ENCODE data around the gene MFN2. TPM values are rescaled to one million over a fixed set of nuclear protein-coding genes. Genes with fewer than 3 reads are reported as not detected.
A peak's percentile ranks its signal among the peaks of the same experiment; 100 is the strongest.
"Not testable (repeated sequence)": the region's sequence is repeated elsewhere in the genome, so short reads cannot be mapped to it uniquely, and the experiment has no call there.

The MFN2 gene
- total RNA-seq, 4 donors from 2014 or later = 176 to 282 (median 217) TPM

DNA sequence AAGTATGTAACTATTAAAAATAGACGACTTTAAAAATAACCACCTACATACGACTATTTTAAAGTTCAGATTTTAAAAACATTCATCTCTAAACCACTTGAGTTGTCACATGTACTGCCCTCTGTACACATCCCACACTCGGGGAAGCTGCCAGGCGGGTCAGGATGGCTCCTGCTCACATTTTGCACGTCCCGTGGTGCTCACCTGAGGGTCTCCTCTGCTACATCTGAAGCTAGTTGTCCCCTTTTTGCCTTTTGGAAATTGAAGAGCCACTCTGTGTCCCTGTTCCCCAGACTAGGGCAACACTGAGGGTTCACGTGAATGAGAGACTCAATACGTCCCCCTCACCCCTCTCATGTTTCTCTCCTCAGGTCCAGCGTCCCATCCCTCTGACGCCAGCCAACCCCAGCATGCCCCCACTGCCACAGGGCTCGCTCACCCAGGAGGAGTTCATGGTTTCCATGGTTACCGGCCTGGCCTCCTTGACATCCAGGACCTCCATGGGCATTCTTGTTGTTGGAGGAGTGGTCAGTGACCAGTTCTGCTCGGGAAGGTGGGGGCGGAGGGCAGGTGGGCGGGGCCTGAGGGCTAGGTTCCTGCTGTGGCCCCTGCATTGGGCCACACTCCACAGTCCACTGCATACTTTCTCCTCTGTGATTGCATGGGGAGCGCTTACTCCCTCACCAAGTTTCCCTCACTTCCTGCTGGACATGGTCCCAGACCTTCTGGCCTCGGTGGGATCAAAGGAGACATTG, 26.1 kb downstream of the MFN2 start:
- no peak overlapping the region for H3K27ac ChIP-seq
- TF ChIP-seq, protein P1, sequence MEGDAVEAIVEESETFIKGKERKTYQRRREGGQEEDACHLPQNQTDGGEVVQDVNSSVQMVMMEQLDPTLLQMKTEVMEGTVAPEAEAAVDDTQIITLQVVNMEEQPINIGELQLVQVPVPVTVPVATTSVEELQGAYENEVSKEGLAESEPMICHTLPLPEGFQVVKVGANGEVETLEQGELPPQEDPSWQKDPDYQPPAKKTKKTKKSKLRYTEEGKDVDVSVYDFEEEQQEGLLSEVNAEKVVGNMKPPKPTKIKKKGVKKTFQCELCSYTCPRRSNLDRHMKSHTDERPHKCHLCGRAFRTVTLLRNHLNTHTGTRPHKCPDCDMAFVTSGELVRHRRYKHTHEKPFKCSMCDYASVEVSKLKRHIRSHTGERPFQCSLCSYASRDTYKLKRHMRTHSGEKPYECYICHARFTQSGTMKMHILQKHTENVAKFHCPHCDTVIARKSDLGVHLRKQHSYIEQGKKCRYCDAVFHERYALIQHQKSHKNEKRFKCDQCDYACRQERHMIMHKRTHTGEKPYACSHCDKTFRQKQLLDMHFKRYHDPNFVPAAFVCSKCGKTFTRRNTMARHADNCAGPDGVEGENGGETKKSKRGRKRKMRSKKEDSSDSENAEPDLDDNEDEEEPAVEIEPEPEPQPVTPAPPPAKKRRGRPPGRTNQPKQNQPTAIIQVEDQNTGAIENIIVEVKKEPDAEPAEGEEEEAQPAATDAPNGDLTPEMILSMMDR (IDR thresholded peaks at IDR 0.05 in 4 of 5, conservative IDR thresholded peaks at IDR 0.05 in 1 of 5) = no peak
- TF ChIP-seq POLR2A (IDR thresholded peaks at IDR 0.05) = no peak

DNA sequence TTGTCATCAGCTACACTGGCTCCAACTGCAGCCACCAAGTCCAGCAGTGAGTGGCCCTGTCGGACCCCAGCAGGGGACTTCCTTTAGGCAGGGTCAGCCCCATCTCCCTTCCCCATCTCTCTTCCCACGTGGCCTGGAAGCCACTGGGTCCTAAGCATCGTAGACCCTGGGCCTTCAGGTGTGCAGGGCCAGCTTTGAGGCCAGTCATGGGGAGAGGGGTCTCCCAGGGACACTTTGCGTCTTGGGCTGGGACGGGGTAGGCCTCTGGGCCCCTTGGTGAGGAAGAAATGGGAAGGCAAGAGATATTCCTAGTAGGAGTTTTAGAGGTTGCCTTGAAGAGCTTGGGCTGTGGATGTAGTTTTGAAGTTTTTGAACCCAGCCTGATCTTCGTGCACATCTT, 27.0 kb downstream of the MFN2 start:
- Histone ChIP-seq H3K4me3 (no peak overlapping the region), H3K36me3 (peaks cover 7 to 87% of the 10 kb centered on the region in 2 donors), H3K27ac (no peak overlapping the region), H3K4me1 (peaks cover under 1 to 2% of the 10 kb centered on the region in 2 donors), H3K9me3 (no peaks in the 10 kb centered on the region), H3K27me3 (no peaks in the 10 kb centered on the region)
- in situ Hi-C loops (cut with MboI; ENCODE audit: low sequenced_read_pairs in 4 of 4) = no loop called here
- no peak for ATAC-seq
- no peak for DNase-seq
- intact Hi-C loops (cut with DNase I; ENCODE audit: low total_unique reads) = no loop called here
- TF ChIP-seq, protein P1 (IDR thresholded peaks at IDR 0.05 in 4 of 5, conservative IDR thresholded peaks at IDR 0.05 in 1 of 5) = no peak
- no peak for TF ChIP-seq POLR2A (IDR thresholded peaks at IDR 0.05)

More for the DNA sequence above, 26.1 kb downstream of the MFN2 start:
- in situ Hi-C loops (cut with MboI; ENCODE audit: low sequenced_read_pairs in 4 of 4) (no loop called here), intact Hi-C loops (cut with DNase I; ENCODE audit: low total_unique reads) (no loop called here)
- Histone ChIP-seq H3K27me3 (no peaks in the 10 kb centered on the region), H3K4me1 (no peaks in the 10 kb centered on the region), H3K4me3 (no peak overlapping the region), H3K9me3 (no peaks in the 10 kb centered on the region), H3K36me3 (peaks cover 10 to 87% of the 10 kb centered on the region in 2 donors)
- ATAC-seq (no peak), DNase-seq (no peak)

DNA sequence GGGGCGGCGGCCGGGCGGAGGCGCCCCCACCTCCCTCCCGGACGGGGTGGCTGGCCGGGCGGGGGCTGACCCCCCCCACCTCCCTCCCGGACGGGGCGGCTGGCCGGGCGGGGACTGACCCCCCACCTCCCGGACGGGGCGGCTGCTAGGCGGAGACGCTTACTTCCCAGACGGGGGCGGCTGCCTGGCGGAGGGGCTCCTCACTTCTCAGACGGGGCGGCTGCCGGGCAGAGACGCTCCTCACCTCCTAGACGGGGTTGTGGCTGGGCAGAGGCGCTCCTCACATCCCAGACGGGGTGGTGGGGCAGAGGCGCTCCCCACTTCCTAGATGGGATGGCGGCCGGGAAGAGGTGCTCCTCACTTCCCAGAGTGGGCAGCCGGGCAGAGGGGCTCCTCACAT, 28.1 kb downstream of the MFN2 start:
- DNase-seq; H3K4me3 ChIP-seq; H3K27me3 ChIP-seq; intact Hi-C loops (cut with DNase I; ENCODE audit: low total_unique reads); H3K9me3 ChIP-seq; ATAC-seq; H3K27ac ChIP-seq; in situ Hi-C loops (cut with MboI; ENCODE audit: low sequenced_read_pairs in 4 of 4): not testable (repeated sequence)
- H3K4me1 ChIP-seq = peaks cover 12 to 13% of the 10 kb centered on the region in 2 donors
- H3K36me3 ChIP-seq = peaks cover 7 to 76% of the 10 kb centered on the region in 2 donors

DNA sequence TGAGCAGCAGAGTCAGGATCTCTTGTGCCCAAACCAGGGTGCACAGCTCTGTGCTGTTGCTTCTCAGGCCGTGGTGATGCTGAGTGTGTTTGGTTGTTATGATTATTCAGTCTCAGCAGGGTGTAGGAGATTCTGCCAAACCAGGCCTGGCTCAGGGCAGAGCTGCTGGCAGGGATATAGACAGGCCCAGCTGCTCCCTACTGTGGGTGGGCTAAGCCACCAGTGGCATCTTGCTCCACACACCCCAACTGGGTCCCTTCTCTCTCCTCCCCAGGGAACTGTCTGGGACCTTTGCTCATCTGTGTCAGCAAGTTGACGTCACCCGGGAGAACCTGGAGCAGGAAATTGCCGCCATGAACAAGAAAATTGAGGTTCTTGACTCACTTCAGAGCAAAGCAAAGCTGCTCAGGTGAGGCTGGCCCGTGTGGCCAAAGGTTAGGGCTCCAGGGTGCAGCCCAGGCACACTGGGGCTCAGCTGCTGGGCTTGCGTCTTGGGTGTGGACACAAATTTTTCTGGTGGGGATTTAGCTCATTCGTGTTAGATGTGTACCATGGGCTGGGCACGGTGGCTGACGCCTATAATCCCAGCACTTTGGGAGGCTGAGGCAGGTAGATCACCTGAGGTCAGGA, 29.2 kb downstream of the MFN2 start:
- no peak for TF ChIP-seq POLR2A (IDR thresholded peaks at IDR 0.05)
- TF ChIP-seq, protein P1 (IDR thresholded peaks at IDR 0.05 in 4 of 5, conservative IDR thresholded peaks at IDR 0.05 in 1 of 5) = no peak
- Histone ChIP-seq H3K27me3 (no peaks in the 10 kb centered on the region), H3K36me3 (peaks cover 7 to 65% of the 10 kb centered on the region in 2 donors), H3K4me3 (no peak overlapping the region), H3K9me3 (no peaks in the 10 kb centered on the region), H3K27ac (no peak overlapping the region), H3K4me1 (peaks cover 18 to 21% of the 10 kb centered on the region in 2 donors)
- intact Hi-C loops (cut with DNase I; ENCODE audit: low total_unique reads) = no loop called here
- ATAC-seq = no peak
- no peak for DNase-seq
- in situ Hi-C loops (cut with MboI; ENCODE audit: low sequenced_read_pairs in 4 of 4) = no loop called here

DNA sequence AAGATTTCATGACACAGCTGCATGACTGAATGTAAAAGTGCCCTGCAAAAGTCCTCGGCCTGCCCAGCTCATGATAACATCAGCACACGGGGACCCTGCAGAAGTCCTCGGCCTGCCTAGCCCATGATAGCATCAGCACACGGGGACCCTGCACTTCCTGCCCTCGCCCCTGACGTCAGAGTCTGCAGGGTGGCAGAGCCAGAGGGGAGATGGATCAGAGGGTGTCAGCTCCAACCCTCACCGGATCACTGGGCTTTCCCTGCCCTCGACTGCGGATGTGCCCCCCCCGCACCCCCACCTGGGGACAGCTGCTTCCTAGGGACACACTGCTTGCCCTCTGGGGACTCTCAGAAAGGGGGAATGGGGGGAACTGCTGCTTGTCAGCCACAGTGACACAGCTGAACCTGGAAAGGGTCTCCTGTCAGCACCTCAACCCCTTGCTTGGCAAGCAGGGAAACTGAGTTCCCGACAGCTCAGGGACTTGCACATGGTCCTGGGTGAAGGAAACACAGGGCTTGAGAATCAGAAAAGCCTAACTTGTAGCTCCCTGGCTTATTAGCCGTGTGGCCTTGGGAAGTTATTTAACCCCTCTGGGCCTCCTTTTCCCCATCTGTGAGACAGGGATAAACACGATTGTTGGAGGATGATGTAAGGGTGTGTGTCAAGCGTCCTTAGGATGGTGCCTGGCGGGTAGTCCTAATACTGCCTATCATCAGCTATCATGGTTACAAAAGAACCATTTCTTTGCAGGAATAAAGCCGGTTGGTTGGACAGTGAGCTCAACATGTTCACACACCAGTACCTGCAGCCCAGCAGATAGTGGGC, 30.7 kb downstream of the MFN2 start:
- DNase-seq = no peak
- Histone ChIP-seq H3K4me1 (peaks cover 18 to 24% of the 10 kb centered on the region in 2 donors), H3K9me3 (no peaks in the 10 kb centered on the region), H3K36me3 (peaks cover 4 to 50% of the 10 kb centered on the region in 2 donors), H3K27ac (peak overlapping the region in 1 of 4 donors; percentile 22), H3K4me3 (no peak overlapping the region), H3K27me3 (no peaks in the 10 kb centered on the region)
- intact Hi-C loops (cut with DNase I; ENCODE audit: low total_unique reads) (no loop called here), in situ Hi-C loops (cut with MboI; ENCODE audit: low sequenced_read_pairs in 4 of 4) (no loop called here)
- TF ChIP-seq POLR2A (IDR thresholded peaks at IDR 0.05) = no peak
- TF ChIP-seq, protein P1 (IDR thresholded peaks at IDR 0.05 in 4 of 5, conservative IDR thresholded peaks at IDR 0.05 in 1 of 5) = no peak
- no peak for ATAC-seq

Measured in gastrocnemius medialis (tissue), 4 donors.